GM18526 (cell line): ENCODE data around the gene CHMP2A.
A peak's percentile ranks its signal among the peaks of the same experiment; 100 is the strongest.

Source experiments
- POLR2A ChIP-seq: IDR thresholded peaks from 3 replicates; pipeline ENCODE4 v1.6.1; 2011; ENCODE audit not compliant: insufficient read length; ENCODE audit errors: extremely low read depth

CHMP2A gene

DNA sequence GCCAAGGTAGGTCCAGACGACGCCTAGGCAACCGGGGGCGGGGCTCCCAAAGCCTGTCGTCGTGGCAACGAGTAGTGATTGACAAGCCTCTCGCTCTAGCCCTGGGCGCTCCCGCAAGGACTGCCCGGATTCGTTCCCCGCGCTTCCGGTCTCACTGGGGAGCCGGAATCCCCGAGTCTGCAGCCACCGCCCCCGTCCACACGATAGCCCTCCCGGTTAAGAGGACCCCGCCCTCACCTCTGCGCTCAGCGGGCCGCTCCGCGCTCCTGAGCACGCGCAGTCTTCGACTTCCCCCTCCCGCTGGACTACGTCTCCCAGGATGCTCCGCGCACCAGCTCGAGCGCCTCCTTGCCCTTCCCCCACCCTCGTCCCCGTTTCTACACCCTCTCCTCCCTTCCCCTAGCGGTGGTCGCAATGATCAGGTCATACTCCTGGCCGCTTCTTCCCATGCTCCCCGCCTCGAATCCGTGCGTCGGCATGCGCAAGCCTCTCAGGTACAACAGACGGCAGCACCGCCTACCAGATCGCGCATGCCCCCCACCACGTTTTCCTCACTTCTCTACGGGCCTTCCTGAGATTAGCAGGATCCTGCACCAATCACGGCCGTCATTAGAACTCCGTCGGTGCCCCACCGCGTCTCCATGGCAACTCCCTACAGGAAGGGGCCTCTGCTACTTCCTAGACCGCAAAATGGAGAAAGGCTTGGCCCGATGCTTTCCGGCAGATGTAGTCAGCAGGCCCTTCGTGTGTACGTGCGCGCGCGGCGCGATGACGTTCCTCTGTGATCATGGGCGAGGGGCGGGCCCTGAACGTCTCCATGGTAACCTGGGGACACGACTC is 18.1 kb upstream of the CHMP2A start, which contains the start of gene MZF1:
Gene MZF1, minus strand, starts transcription at position 518 of the 840 bp plus-strand sequence. CDS start 1,946 bp downstream, outside the sequence.
- peak; percentile 37 for TF ChIP-seq POLR2A

DNA sequence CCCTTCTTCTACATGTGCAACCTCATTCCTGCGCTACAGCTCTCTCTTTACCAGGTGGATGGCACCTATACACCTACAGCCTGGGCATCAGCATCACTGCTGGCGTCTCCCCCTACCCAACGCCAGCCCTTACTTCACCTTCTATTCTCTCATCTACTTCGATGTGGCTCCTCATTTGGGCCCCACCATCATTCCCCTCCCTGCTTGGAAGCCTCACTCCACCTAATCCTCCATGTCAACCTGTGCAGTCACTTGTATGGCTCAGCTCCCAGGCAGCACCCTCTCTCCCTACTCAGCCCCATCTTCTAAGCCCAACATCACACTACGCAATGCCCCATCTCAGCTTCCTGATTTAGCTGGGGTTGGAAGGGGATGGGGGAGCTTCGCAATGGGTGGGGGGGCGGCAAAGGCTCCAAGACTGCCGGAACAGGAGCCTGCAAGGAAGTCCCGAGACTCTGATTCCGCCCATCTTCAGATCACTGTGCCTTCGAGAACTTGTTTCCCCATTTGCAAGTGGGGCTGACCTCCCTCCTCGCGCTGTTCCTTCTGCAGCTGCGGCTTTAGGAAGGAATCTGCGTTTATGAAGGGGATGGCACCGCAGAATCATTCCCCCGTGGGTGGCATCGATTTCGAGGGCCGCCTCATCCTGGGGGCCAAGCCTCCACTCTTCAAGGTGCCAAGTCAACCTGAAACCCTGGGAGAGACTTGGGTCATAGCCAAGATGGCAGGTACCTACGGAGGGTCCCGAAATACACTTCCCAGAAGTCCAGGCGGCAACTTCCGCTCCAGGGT is 17.3 kb upstream of the CHMP2A start:
- no peak for TF ChIP-seq POLR2A

DNA sequence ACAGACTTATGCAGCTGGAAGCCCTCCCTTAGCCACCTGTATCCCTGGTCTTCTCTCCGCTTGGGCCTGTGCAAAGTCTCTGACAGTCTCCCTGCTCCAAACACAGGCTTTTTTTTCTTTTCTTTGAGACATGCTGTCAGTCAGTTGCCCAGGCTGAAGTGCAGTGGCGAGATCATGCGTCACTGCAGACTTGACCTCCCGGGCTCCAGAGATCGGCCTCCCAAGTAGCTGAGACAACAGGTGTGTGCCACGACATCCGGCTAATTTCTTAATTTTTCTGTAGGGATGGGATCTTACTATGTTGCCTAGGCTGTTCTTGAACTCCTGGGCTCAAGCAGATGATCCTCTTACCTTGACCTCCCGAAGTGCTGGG is 16.7 kb upstream of the CHMP2A start:
- no peak for TF ChIP-seq POLR2A

DNA sequence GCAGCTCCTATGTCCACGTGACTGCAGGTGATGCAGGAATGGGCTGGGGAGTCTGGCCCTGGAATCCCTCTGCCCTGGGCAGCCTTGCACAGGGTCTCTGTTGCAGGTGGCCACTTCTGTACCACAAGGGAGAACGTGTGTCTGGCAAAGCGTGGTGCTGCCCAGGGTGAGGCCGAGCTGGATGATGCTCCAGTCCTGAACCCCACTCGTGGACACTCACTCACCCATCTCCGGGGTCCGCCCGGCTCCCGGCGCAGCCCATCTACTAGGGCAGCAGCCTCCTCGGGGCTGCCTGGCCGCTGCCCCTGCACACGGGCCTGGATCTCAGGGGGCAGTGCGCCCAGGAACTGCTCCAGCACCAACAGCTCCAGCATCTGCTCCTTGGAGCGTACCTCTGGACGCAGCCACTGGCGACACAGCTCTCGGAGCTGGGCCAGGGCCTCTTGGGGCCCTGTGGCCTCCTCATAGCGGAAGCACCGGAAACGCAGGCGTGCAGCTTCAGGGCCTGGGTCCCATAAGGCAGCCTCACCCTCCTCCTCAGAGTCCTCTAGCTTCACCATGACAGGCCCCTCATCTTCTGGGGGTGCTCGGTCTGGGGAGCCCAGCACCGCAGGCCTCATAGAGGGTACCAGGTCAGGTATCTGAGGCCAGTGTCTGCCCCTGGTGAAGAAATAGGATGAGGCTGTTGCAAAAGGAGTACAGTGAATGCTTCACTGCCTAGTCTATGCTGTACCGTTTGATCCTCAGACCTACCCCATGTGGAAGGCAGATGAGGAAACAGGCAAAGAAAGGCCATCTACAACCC is 16.1 kb upstream of the CHMP2A start:
- no peak for TF ChIP-seq POLR2A

DNA sequence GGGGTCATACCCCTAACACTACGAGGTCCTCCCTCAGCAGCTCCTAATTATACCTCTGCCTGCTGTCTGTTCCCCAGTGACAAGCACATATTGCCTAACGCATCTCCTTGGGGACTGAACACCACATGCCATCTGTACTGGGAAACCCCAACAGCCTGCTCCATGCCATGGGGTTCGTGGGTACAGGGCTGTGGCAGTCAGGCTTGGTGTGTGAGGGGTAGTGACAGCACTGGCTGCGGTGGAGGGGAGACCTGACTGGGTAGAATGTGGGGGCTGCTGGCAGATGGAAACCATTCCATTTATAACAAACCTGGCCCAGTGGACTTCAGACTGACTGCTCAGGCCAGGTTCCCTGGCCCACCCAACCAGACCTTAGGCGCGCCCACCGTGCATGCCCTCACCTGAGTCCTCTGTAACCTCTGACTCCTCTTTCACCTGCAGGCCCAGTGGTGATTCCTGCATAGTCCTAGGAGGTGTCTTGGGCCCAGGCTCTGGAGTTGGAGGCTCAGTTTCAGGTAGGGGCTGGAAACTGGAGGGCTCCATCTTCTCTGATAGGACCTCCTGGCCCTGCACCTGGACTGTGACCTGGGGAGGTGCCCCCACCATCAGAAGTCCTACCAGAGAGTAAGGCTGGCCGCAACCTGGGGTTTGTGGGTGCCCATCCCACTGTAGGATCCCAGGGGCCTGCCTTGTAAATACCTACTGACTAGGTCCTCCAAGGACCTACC is 15.2 kb upstream of the CHMP2A start:
- TF ChIP-seq POLR2A: no peak

DNA sequence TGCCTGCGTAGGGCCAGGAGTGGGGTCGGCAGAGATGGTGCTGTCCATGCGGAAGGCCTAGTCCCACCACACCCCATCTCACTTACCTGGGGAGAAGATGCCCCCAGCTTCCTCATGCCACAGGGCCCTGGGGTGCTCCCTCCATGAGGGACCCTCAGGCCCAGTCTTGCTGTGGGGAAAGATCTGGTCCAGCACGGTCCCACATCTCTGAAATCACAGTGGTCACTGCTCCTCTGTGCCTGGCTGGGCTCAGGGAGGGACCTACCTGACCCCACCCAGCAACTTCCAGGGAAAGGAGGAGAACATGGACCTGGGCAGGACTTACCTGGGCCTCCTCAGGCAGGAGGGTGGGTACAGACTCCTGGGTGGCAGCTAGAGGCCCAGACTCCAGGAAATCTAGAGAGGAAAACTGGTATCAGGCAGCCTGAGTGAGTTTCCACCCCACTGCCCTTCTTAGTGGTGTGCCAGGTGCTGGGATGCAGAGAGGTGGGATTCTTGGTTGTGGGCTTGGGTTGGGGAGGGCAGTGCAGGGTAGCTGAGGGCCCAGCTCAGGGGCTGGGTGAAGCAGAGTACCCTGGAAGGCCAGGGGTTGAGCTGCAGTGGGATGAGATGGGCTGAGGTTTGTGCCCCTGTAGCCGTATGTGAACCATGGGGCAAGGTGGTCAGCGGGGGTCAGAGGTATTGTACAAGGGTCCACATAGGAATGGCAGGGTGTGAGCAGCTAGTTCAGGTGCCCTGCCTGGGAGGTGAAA is 14.5 kb upstream of the CHMP2A start:
- TF ChIP-seq POLR2A: no peak

DNA sequence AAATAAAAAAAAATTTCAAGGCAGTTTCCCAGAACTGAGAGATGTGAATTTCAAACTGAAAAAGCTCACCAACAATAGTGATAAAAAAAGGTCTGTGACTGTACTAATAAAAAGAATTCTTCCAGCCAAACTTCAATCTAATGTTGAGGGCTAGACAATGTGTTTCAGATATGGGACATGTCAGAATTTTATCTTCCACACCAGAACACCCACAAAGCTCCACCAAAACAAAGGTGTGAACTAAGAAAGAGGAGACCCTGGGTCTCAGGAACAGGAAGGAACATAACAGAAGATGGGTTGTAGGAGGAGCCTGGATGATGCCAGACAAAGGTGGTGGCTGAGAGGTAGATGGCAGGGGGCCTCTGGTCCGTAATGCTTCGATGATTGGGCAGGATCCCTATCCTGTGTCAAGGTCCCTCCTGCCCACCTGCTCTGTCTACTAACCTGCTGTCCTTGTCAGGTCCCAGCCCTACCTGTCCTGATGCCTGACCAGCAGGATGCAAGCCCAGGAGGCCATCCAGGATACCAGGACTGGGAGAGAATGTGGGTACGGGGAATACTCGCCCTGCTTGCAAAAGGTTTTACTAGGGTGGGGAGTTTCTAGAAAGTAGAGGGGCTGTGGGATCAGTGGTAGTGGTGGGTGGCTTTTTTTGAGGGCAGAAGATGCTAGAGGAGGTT is 13.7 kb upstream of the CHMP2A start:
- TF ChIP-seq POLR2A: no peak

DNA sequence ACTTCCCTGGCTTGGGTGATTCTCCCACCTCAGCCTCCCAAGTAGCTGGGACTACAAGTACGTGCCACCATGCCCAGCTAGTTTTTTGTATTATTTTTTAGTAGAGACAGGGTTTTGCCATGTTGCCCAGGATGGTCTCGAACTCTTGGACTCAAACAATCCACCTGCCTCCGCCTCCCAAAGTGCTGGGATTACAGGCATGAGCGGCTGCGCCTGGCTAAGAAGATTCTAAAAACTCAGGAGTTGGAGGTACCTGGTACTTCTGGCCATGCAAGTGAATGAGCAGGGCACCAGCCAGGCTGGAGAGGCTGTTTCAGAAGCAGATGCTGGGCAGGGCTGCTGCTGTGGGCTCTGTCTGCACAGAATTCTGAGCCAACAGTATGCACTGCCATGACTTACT is 12.1 kb upstream of the CHMP2A start:
- no peak for TF ChIP-seq POLR2A

DNA sequence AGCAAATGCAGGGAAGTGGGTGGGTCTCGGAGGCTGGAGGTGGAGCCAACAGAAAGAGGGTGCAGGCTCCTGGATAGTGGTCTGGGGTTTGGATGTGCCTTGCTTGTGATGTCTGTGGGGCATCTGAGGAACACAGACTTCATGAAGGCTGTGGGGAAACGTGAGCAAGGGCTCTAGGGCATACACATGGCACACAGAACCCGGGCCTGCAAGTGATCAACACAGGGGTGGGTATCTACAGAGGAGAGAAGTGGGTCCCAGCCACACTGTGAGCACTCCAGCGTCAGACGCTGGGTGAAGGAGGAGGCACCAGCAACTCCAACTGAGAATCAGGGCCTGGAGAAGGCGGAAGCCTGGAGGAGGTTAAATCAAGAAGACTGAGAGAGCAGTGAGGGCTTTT is 8.9 kb upstream of the CHMP2A start:
- no peak for TF ChIP-seq POLR2A

DNA sequence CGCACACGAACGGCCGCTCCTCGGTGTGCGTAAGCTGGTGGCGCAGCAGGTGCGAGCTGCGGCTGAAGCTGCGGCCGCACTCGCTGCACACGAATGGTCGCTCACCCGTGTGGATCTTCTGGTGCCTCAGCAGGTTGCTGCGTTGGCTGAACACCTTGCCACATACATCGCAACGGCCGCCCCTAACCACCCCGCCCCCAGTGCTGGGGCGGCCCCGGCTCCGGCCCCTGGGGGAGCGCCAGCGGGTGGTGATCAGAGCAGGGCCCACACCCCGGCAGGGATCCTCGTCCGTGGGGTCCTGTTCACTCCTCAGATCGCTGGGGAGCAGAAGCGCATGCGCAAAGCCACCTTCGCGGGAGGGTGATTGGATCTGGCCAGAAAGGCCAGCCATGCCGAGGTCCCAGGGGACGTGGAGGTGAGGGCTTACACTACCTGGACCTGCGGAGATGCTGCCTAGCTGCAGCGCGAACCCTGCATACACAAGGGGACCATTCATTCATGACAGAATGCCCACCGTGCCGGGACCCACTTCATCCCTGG is 8.2 kb upstream of the CHMP2A start:
- peak; percentile 9 for TF ChIP-seq POLR2A

DNA sequence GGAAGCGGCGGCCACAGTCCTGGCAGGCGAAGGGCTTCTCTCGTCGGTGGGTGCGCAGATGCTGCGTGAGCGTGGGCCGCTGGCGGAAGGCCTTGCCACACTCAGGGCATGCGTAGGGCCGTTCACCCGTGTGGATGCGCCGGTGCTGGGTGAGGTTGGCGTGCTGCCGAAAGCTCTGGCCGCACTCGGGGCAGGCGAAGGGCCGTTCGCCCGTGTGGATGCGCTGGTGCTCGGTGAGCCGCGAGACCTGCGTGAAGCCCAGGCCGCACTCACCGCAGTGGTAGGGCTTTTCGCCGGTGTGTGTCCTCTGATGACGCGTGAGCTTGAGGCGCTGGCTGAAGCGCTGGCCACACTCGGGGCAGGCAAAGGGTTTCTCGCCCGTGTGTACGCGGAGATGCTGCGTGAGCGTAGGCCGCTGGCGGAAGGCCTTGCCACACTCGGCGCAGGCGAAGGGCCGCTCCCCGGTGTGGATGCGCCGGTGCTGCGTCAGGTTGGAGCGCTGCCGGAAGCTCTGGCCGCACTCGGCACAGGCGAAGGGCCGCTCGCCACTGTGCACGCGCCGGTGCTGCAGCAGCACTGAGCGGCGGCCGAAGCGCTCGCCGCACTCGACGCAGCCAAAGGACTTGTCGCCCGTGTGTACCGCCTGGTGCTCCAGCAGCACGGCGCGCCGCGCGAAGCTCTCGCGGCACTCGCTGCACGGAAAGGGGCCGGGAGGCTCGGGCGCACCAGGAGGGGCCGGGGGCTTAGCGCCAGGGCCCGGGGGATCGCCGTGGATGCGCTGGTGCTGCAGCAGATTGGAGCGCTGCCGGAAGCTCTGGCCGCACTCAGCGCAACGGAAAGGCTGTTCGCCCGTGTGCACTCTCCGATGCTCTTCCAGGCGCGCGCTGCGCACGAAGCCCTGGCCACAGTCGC is 7.5 kb upstream of the CHMP2A start:
- no peak for TF ChIP-seq POLR2A

DNA sequence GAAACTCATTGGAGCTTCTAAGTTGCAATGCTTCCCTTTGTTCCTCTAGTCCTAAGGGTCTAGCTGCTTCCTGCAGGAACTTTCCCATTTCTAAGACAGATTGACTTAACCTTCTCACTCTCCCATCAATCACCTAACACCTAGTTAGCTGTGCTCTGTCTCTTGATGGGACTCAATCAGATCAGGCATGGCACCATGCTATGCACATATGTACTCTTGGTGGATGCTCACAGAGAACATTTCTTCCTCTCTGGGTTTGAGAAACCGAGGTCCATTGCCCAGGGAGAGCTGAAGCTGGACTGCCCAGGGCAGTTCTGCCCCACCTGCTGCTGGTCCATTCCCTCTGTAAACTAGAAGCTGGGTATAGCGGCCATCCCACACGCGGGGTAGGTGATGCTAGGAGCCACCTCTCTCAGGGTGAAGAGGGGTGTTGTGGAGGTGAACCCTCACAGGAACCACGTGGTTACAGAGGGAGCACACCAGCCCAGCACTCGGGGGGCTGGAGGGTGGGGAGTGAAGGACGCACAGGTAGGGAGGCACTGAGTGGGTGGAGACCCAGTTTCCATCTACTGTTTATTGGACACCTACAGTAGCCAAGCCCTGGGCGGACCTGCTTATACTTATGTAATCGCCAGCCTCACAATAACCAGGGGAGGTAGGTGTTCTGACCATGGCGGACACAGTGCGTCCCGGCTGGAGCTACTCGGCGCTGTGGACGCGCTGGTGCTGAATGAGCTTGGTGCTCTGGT is 6.6 kb upstream of the CHMP2A start:
- TF ChIP-seq POLR2A: no peak
